SU-DHL-6 (cell line): Measurements from ENCODE around the gene DAG1.

Source experiments
- H2AFZ ChIP-seq: fragments of 200-600 bp; sonication (generic); 2 replicates; pipeline ENCODE4 v1.6.1; 2014; ENCODE audit warnings: low read depth, mild to moderate bottlenecking, moderate library complexity, mixed read lengths, antibody characterized with exemption, low read length; ENCODE audit not compliant: severe bottlenecking
- H3F3A ChIP-seq: fragments of 200-600 bp; shearing (Covaris generic); 2 replicates; pipeline ENCODE4 v1.6.0; 2016; ENCODE audit warnings: antibody characterized with exemption, mild to moderate bottlenecking; ENCODE audit not compliant: insufficient read depth
- H3K27ac ChIP-seq: fragments of 200-600 bp; sonication (generic); 2 replicates; pipeline ENCODE4 v1.5.1; 2016; ENCODE audit warnings: low read depth, mild to moderate bottlenecking, low read length, moderate library complexity, mixed read lengths
- H3K27me3 ChIP-seq: fragments of 200-600 bp; sonication (generic), shearing (Covaris generic); 2 replicates; pipeline ENCODE4 v1.6.0; 2014; ENCODE audit warnings: mild to moderate bottlenecking, low read length
- H3K36me3 ChIP-seq: fragments of 200-600 bp; sonication (generic); 2 replicates; pipeline ENCODE4 v1.6.1; 2014; ENCODE audit warnings: mild to moderate bottlenecking, low read length, mixed read lengths
- H3K4me2 ChIP-seq: fragments of 300-600, 200-600 bp; shearing (Covaris generic), sonication (generic); 2 replicates; pipeline ENCODE4 v1.6.0; 2014; ENCODE audit warnings: low read length, low read depth, mild to moderate bottlenecking; ENCODE audit not compliant: poor library complexity, severe bottlenecking
- H3K4me3 ChIP-seq: fragments of 200-600 bp; sonication (generic); 2 replicates; pipeline ENCODE4 v1.5.1; 2014; ENCODE audit warnings: antibody characterized with exemption, low read length, mild to moderate bottlenecking, mixed read lengths; ENCODE audit not compliant: insufficient read depth, poor library complexity, severe bottlenecking
- H3K79me2 ChIP-seq: fragments of 200-600 bp; sonication (generic); 2 replicates; pipeline ENCODE4 v1.6.1; 2014; ENCODE audit warnings: mild to moderate bottlenecking, low read length, moderate library complexity; ENCODE audit not compliant: insufficient read depth
- H3K9ac ChIP-seq: fragments of 200-600 bp; sonication (generic); 2 replicates; pipeline ENCODE4 v1.7.0; 2014; ENCODE audit warnings: mild to moderate bottlenecking, low read length
- H3K9me2 ChIP-seq: fragments of 200-600 bp; sonication (generic); replicated peaks from 2 replicates; pipeline ENCODE4 v1.6.1; 2014; ENCODE audit warnings: low read length; ENCODE audit not compliant: insufficient read depth
- H3K9me3 ChIP-seq: fragments of 200-600 bp; sonication (generic); 2 replicates; pipeline ENCODE4 v1.6.1; 2014; ENCODE audit warnings: low read length, mixed read lengths; ENCODE audit not compliant: insufficient read depth
- H4K20me1 ChIP-seq: fragments of 200-600 bp; sonication (generic); 2 replicates; pipeline ENCODE4 v1.6.1; 2014; ENCODE audit warnings: low read depth, mild to moderate bottlenecking, antibody characterized with exemption, low read length, moderate library complexity, mixed read lengths
- CTCF ChIP-seq: fragments of 200-600 bp; sonication (generic); IDR thresholded peaks from one replicate; pipeline ENCODE4 v1.5.1; 2017; ENCODE audit warnings: antibody characterized with exemption, mild to moderate bottlenecking, low read length, moderate library complexity; ENCODE audit not compliant: insufficient read depth, poor library complexity, severe bottlenecking
- EZH2phosphoT487 ChIP-seq: fragments of 200-600 bp; sonication (generic), shearing (Covaris generic); conservative IDR thresholded peaks from 2 replicates; pipeline ENCODE4 v1.6.1; 2018; ENCODE audit warnings: mild to moderate bottlenecking, antibody characterized with exemption, low read length, moderate library complexity, mixed read lengths

Gene DAG1

GRCh38 chr3:49563040-49563578 lies 93.0 kb downstream of the DAG1 start:
- Histone ChIP-seq H3K4me3 (no peak overlapping the region), H3F3A (no peaks in the 10 kb centered on the region)
- TF ChIP-seq CTCF: no peak
- TF ChIP-seq EZH2phosphoT487: no peak

GRCh38 chr3:49563766-49564165 lies 93.7 kb downstream of the DAG1 start:
- Histone ChIP-seq H3K9me3 (no peaks in the 10 kb centered on the region), H3K4me2 (no peak overlapping the region), H3K4me3 (no peak overlapping the region), H4K20me1 (no peaks in the 10 kb centered on the region), H3K27me3 (no peaks in the 10 kb centered on the region), H2AFZ (no peak overlapping the region), H3K27ac (no peak overlapping the region), H3K9me2 (no peaks in the 10 kb centered on the region), H3F3A (no peaks in the 10 kb centered on the region), H3K79me2 (no peaks in the 10 kb centered on the region), H3K36me3 (no peaks in the 10 kb centered on the region), H3K9ac (no peak overlapping the region)
- no peak for TF ChIP-seq CTCF
- TF ChIP-seq EZH2phosphoT487: no peak

More at GRCh38 chr3:49563040-49563578, 93.0 kb downstream of the DAG1 start:
- Histone ChIP-seq H3K79me2 (no peaks in the 10 kb centered on the region), H3K27me3 (no peaks in the 10 kb centered on the region), H4K20me1 (no peaks in the 10 kb centered on the region), H3K27ac (no peak overlapping the region), H3K9ac (no peak overlapping the region), H3K4me2 (no peak overlapping the region), H3K36me3 (no peaks in the 10 kb centered on the region), H2AFZ (no peak overlapping the region), H3K9me3 (no peaks in the 10 kb centered on the region), H3K9me2 (no peaks in the 10 kb centered on the region)

- Histone ChIP-seq H3K9me3 (no peaks in the 10 kb centered on the region), H3K36me3 (no peaks in the 10 kb centered on the region), H3K27ac (no peak overlapping the region), H3K4me2 (no peak overlapping the region), H3K9ac (no peak overlapping the region), H4K20me1 (no peaks in the 10 kb centered on the region), H3F3A (no peaks in the 10 kb centered on the region), H3K4me3 (no peak overlapping the region), H3K27me3 (no peaks in the 10 kb centered on the region), H3K9me2 (no peaks in the 10 kb centered on the region), H3K79me2 (no peaks in the 10 kb centered on the region), H2AFZ (no peak overlapping the region)
- TF ChIP-seq EZH2phosphoT487: no peak
- TF ChIP-seq CTCF: no peak
Measured at GRCh38 chr3:49566312-49566711, 96.2 kb downstream of the DAG1 start.
